HFFc6 (cell line): ENCODE data around the gene MYMX. TPM values are rescaled to one million over a fixed set of nuclear protein-coding genes. Genes with fewer than 3 reads are reported as not detected.

ENCODE experiments used
- DNase-seq: peaks from one replicate; pipeline ENCODE4 v3.0.0-alpha.2; 2018
- H3K27ac Mint-ChIP-seq: 2 replicates; pipeline ENCODE4 v1.8.0; 2020; ENCODE audit warnings: mild to moderate bottlenecking, mixed read lengths
- H3K27me3 Mint-ChIP-seq: 2 replicates; pipeline ENCODE4 v1.8.0; 2021; ENCODE audit warnings: mild to moderate bottlenecking, moderate library complexity, mixed read lengths; ENCODE audit not compliant: insufficient read depth
- H3K36me3 Mint-ChIP-seq: 2 replicates; pipeline ENCODE4 v1.8.0; 2021; ENCODE audit warnings: low read depth, mixed read lengths
- H3K4me1 Mint-ChIP-seq: 2 replicates; pipeline ENCODE4 v1.8.0; 2020; ENCODE audit warnings: low read depth, mixed read lengths
- H3K4me3 Mint-ChIP-seq: 2 replicates; pipeline ENCODE4 v1.8.0; 2020; ENCODE audit warnings: mild to moderate bottlenecking, moderate library complexity, mixed read lengths
- H3K9me3 Mint-ChIP-seq: 2 replicates; pipeline ENCODE4 v1.8.0; 2020; ENCODE audit warnings: mild to moderate bottlenecking, mixed read lengths
- CTCF ChIP-seq: fragments of 200-600 bp; sonication (generic); IDR thresholded peaks from 2 replicates; pipeline ENCODE4 v1.5.0; 2021; ENCODE audit warnings: antibody characterized with exemption, mild to moderate bottlenecking
- long read RNA-seq: library from polyadenylated mRNA; unstranded; transcript quantifications from one replicate; pipeline ENCODE4 v2.0.0, GENCODE V29; 2019
- total RNA-seq, 6 experiments: library from RNA; stranded (reverse); fragmentation: NEBNext Ultra II Directional; extraction: Animal tissue kit (Norgen Biotek cat#: 25700); gene quantifications; 2 replicates in 1 of 6; 3 replicates in 5 of 6; pipeline ENCODE4 v1.2.3, GENCODE V29; 2021

MYMX gene
- total RNA-seq = not detected
- long read RNA-seq = 0 reads

GRCh38 chr6:44216677-44217331, at the start of gene MYMX:
MYMX (plus strand) TSS chr6:44216926; CDS start chr6:44217472, 546 bp downstream.
- H3K36me3 Mint-ChIP-seq = no peaks in the 10 kb centered on the region
- no peak within 1 kb of the TSS for H3K4me3 Mint-ChIP-seq
- no peak within 1 kb of the TSS for H3K27ac Mint-ChIP-seq
- no peak for TF ChIP-seq CTCF
- H3K4me1 Mint-ChIP-seq = peaks cover 16% of the 10 kb centered on the region
- H3K27me3 Mint-ChIP-seq = peaks cover 5% of the 10 kb centered on the region; the same call in 1 of the 2 replicates
- no peaks in the 10 kb centered on the region for H3K9me3 Mint-ChIP-seq
- DNase-seq = no peak

DNA sequence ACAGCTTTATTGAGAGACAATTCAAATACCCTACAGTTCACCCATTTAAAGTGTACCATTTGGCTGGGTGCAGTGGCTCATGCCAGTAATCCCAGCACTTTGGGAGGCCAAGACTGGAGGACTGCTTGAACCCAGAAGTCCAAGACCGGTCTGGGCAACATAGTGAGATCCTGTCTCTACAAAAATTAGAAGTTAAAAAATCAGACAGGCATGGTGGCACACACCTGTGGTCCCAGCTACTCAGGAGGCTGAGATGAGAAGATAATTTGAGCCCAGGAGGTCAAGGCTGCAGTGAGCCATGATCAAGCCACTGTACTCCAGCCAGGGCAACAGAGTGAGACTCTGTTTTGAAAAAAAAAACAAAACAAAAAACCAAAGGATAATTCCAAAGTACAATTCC, 49.2 kb upstream of the MYMX start:
- Mint-ChIP-seq H3K9me3 (no peaks in the 10 kb centered on the region), H3K4me1 (peaks cover 6% of the 10 kb centered on the region), H3K36me3 (no peaks in the 10 kb centered on the region), H3K27ac (no peak overlapping the region), H3K4me3 (no peak overlapping the region), H3K27me3 (peaks cover 35% of the 10 kb centered on the region)
- TF ChIP-seq CTCF = no peak
- no peak for DNase-seq

DNA sequence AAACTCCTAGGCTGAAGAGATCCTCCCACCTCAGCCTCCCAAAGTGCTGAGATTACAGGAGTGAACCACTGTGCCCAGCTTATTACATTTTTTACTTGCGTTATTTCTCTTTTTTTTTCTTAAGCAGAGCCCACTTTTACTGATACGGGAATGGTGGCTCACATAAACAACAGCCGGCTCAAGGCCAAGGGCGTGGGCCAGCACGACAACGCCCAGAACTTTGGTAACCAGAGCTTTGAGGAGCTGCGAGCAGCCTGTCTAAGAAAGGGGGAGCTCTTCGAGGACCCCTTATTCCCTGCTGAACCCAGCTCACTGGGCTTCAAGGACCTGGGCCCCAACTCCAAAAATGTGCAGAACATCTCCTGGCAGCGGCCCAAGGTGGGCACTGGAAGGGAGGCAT, 47.6 kb upstream of the MYMX start:
- DNase-seq = no peak
- H3K36me3 Mint-ChIP-seq = no peaks in the 10 kb centered on the region
- peaks cover 32% of the 10 kb centered on the region for H3K27me3 Mint-ChIP-seq
- no peak for TF ChIP-seq CTCF
- H3K4me1 Mint-ChIP-seq = peaks cover 17% of the 10 kb centered on the region
- H3K4me3 Mint-ChIP-seq = no peak overlapping the region
- H3K9me3 Mint-ChIP-seq = no peaks in the 10 kb centered on the region
- no peak overlapping the region for H3K27ac Mint-ChIP-seq

DNA sequence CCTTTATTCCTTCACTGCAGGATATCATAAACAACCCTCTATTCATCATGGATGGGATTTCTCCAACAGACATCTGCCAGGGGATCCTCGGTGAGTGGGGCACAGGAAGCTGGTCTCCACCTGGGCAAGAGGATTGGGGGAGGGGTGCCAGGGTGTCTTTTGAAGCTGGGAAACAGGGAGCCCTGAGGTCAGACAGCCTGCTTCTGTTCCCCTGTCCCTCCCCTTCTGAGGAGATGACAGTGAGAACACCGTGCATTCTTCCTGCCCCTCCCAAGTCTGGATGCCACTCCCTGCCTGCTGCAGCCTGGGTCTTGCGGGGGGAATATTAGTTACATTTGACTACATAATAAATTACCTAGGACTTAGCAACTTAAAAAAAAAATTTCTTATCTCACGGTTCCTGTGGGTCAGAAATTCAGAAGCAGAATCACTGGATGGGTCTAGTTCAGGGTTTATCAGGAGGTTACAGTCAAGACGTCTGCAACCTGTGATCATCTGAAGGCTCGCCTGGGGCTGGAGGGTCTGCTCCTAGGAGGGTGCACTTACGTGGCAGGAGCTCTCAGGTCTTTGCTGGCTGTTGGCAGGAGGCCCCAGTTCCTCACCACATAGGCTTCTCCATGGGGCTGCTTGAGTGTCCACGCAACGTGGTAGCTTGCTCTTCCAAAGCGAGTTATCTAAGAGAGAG, 46.7 kb upstream of the MYMX start:
- Mint-ChIP-seq H3K36me3 (no peaks in the 10 kb centered on the region), H3K27ac (no peak overlapping the region), H3K27me3 (peaks cover 29% of the 10 kb centered on the region), H3K9me3 (no peaks in the 10 kb centered on the region), H3K4me3 (no peak overlapping the region), H3K4me1 (peaks cover 17% of the 10 kb centered on the region)
- TF ChIP-seq CTCF = no peak
- no peak for DNase-seq

GRCh38 chr6:44171899-44172546, 44.7 kb upstream of the MYMX start:
- Mint-ChIP-seq H3K9me3 (no peaks in the 10 kb centered on the region), H3K27me3 (peaks cover 22% of the 10 kb centered on the region), H3K36me3 (no peaks in the 10 kb centered on the region), H3K4me1 (peaks cover 26% of the 10 kb centered on the region), H3K4me3 (no peak overlapping the region), H3K27ac (no peak overlapping the region)
- no peak for TF ChIP-seq CTCF
- no peak for DNase-seq
